GM15510 (cell line): Measurements from ENCODE around the gene SRL.

ENCODE experiments used
- POLR2A ChIP-seq: IDR thresholded peaks from 3 replicates; pipeline ENCODE4 v1.6.1; 2011; ENCODE audit warnings: borderline replicate concordance; ENCODE audit not compliant: insufficient read length; ENCODE audit errors: extremely low read depth

The SRL gene

DNA sequence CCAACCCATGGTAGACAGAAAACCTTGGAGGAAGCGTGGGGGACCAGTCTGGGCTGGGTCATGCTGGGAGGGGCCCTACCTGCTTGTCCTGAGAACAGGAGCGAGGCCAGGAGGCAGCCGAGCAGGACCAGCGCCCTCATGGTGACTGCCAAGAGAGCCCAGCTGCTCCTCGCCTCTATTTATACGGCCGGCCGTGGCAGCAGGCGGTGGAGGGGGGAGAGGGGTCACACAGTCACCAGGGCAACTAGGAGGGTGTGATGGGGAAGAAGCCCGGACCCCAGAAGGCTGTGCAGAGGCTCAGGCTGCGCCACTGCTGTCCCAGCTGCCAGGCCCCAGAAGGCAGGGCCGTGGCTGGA is at the start of gene SRL:
TSS of gene SRL (minus strand) at position 153 of the 356 bp plus-strand sequence. CDS start at position 140, 13 bp downstream.
- TF ChIP-seq POLR2A = no peak

DNA sequence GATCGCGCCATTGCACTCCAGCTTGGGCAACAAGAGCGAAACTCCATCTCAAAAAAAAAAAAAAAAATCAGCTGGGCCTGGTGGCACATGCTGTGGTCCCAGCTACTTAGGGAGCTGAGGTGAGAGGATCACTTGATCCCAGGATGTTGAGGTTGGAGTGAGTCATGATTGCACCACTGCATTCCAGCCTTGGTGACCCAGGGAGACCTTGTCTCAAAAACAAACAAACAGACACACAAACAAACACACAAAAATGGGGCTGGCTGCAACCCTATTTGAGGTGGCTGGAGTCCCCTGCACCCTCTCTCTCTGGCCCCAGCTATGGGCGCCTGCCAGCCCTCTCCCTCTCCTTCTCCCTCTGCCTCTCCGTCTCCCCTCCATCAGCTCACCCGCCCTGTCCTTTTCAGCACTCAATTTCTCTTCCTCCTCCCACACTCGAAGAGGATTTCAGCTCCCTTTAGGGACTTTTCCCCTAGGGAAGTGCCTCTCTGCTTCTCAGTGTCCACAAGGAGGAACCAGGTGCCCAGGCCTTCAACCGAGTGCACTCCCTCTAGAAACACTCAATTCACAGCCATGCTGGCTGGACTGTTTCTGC is 48.5 kb upstream of the SRL start:
- no peak for TF ChIP-seq POLR2A

DNA sequence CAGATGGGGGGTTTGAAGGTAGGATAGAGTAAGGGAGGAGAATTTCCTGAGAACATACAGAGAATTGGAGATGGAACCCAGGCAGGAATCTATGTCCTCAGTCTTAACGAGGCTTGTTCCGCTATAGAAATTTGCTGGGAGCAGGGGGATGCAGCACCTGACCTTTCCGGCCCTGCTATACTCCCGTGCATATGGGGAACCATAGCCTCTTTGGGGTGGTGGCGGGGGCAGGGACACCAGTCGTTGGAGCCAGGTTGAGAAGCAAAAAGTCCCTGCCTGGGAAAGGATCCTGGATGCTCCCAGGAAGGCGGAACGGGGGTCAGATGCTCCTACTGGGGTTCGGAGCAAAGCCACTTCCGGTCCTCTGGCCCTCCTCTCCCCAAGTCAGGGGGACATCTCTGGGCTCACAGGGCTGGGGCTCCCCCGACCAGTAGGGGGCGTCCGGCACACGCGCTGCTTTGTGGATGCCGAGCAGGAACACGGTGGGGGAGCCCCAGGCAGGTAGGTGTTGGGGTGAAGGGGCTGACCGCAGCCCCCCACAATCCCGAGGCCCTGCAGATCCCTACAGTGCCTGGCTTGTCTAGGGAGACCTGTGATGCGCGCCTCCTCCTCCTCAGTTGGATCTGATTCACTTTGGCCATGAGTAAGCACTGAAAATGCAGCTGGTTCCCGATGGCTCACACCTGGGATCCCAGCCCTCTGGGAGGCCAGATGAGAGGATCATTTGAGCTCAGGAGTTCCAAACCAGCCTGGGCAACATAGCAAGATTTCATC is 46.5 kb upstream of the SRL start:
- no peak for TF ChIP-seq POLR2A

DNA sequence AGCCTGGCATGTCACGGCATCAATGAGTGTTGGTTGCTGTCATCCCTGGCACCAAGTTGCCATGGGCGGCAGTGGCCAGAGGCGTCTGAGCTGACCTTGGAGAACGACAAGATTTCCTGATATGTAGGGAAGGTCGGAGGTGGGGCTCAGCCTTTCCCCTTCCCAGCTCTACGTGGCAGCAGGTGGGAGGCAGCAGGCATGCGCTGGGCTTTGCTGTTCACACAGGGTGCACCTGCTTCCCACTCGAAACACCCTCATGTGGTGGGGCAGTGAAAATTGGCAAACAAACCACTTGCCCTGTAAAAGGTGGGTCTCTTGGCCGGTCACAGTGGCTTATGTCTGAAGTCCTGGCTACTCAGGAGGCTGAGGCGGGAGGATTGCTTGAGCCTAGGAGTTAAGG is 43.3 kb upstream of the SRL start:
- no peak for TF ChIP-seq POLR2A

DNA sequence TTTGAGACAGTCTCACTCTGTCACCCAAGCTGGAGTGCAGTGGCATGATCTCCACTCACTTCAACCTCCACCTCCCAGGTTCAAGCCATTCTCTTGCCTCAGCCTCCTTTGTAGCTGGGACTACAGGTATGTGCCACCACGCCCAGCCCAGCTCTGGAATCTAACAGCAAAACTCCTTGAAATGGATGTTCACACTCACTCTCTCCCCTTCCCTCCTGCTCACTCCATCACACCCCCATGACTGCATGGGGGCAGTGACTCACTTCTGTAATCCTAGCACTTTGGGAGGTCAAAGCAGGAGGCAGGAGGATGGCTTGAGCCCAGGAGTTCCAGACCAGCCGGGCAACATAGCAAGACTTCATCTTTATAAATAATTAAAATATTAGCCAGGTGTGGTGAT is 42.1 kb upstream of the SRL start:
- no peak for TF ChIP-seq POLR2A

DNA sequence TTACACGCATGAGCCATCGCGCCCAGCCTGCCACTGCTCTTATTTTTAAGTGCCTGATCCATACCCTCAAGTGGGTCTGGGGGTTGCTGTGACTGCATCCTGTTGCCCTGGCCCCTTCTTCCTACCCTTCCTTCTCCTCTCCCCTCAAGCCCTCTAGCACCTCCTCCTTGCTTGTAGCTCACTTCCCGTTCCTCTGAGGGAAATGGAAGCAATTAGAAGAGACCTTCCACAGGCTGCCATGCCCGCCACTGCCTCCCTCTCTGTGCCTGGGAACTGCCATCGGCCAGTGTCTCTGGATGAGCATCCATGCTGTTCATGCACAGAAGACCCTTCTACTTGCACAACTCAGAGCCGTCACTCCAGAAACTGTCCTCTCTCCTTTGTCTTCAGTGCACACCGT is 41.6 kb upstream of the SRL start:
- TF ChIP-seq POLR2A = no peak

DNA sequence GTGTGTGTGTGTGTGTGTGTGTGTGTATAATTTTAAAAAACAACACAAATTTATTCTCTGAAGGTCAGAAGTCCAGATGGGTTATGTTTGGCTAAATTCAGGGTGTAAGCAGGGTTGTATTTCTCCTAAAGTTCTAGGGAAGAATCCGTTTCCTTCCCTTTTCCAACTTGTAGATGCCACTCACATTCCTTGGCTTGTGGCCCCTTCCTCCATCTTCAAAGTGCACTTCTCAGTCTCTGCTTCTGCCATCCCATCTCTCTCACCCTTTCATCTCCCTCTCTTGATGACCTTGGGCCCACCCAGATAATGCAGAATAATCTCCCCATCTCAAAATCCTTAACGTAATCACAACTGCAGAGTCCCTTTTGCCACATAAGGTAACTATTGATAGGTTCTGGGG is 38.7 kb upstream of the SRL start:
- no peak for TF ChIP-seq POLR2A

DNA sequence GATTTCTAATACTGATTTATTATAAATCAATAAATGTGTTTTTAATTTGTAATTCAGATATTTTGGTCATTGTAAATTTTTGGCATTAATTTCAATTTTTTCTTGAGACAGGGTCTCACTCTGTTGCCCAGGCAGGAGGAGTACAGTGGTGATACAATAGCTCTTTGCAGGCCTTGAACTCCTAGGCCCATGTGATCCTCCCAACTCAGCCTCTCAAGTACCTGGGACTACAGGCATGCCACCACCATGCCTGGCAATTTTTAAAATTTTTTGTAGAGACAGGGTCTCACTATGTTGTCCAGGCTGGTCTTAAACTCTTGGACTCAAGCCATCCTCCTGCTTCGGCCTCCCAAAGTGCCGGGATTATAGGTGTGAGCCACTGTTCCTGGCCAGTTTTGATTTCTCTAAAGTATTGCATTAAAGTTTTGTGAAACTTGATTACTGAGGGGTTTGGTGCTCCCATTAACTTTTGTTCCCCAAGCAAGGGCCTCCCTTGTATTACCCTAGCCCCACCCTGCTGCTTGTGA is 36.2 kb upstream of the SRL start:
- TF ChIP-seq POLR2A = no peak

DNA sequence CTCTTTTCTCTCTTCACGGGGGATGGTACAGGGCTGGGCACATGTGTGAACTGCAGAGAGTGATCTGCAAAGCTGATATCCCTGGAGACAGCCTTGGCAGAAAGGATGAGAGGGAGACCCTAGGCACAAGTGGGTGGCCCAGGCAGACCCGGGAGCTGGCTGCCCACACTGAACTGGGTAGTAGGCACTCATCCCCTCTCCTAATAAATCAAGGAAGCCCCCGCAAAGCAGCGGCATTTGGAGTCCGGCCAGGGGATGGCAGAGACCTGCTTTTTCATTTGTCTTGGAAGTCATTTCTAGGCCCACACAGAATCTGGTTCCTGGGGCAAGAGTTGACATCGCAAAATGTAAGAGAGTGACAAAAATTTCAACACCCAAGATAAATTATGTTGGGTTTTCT is 34.0 kb upstream of the SRL start:
- TF ChIP-seq POLR2A = no peak

DNA sequence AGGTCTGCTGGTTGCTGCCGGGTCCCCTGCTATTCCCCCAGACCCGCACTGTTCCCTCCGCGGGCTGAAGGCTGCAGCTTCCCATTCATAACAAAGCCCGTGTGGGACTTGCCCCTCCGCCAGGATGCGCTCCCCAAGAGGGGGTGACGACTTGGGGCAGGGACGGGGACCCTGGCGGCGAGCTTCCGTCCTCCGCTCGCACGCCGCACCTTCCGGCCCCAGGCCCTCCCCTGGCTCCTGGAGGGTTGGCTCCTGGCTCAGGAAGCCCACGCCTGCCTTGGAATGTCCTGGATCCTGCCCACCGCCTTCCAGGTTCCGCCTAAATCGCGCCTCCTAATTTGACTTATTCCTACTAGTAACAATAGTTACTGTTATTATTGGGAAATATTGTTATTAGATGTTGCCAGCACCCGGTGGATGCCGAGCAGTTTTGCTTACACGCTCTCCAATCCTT is 32.0 kb upstream of the SRL start:
- peak; percentile 43 for TF ChIP-seq POLR2A

DNA sequence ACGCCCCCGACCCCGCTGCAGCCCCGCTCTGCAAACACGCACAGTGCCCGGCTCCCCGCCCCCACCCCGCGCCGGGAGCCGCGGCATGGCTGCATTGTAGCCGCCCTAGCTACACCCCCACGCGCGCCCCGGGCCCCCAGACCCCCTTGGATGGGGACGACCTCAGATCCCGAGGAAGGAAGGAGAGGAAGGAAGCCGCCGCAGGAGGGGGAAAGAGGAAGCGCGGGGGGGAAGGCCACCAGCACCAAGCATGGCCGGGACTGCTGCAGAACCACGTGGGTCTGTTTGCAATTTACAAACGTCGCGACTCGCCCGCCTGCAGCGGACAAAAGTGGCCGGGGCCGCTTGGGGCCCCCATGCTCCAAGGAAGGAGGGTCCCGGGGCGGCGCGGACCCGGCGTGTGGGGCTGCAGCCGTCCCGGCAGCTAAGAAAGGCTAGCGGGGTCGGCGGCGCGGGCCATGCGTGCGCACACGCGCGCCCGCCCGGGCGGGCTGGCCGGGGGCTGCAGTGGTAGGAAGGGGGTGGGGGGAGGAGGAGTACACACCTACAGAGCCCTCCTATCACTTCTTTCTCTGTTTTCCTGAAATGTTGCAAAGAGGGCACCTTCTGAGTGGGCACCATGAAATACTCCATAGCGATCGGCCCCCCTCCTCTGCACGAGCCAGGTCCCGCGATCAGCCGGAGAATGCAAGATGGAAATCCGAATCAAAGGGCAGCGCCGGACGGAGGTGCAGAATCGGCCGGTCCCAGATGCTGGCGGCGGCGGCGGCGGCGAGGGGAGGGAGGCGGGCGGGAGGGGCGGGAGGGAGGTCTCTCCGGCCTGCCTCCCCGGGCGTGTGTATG is 30.5 kb upstream of the SRL start:
- TF ChIP-seq POLR2A = no peak

DNA sequence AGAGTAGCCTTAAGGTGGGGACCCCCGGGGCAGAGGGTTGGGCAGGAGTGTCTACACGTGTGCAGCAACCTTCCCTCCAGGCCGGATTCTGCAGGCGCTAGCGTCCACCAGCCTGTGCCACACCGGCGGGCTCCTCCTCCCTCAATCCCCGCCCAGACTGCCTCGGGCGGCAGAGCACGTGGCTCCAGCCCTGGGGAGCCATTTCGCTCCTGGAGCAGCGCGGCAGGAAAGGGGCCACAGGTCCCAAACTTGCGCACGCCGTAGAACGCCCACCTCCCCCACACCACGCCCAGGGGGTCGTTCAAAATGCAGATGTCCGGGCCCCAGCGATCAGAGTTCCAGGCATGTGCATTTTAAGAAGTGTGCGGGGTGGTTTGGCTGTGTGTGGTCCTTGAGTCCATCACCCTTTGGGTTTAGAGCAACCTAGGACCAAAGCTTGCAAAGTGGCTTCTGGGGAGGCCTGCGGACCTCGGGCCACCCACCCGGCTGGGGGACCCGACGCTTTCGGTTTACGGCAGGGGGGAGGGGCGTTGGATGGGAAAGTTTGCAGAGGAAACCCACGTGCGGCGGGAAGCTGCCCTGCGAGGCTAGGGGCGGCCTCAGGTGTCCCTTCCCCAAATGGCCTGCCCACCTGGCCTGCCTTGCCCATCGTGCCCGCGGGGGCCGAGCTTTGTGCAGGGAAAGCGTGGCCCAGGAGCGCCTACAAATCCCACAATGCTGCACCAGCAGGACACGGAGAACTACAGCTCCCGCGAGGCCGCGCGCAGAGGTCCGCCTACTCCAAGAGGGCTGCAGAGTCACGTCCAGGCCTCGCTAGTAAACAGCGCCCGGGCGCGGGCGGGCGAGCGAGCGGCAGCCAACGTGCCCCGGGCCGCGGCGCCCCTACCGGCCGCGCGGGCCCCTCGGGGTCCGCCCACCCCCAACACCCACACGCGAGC is 29.6 kb upstream of the SRL start:
- peak; percentile 75 for TF ChIP-seq POLR2A

DNA sequence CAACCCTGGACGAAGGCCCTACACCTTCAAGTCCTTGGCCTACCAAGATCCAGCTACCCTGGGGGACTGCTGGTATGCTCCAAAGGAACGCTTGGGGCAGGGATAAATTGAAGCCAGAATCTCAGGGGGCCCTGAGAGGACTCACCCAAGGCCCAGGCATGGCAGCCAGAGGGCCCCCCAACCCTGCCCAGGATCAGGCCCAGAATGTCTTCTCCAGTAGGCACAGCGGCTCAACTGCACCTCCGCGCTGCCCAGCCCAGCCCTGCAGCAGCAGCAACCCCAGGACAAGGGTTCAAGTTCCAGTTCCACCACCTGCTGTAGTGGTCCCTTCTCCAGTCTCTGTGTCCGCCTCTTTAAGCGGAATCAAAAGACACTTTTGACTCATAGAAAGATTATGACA is 28.7 kb upstream of the SRL start:
- no peak for TF ChIP-seq POLR2A

DNA sequence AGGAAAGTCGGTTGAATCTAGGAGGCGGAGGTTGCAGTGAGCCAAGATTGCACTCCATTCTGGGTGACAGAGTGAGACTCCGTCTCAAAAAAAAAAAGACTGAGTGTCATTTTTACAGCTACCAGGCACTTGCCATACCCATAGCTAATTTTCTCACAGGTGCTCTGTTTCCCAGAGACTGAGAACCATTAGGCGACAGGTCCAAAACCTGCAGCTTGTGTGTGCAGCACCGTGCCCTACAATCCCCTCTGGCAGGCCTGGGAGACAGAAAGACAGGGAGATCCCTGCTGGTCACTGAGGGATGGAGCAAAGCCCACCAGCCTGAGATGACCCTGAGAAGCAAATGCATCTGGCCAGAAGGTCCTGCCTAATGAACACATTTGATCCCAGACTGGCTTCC is 28.2 kb upstream of the SRL start:
- TF ChIP-seq POLR2A = no peak

DNA sequence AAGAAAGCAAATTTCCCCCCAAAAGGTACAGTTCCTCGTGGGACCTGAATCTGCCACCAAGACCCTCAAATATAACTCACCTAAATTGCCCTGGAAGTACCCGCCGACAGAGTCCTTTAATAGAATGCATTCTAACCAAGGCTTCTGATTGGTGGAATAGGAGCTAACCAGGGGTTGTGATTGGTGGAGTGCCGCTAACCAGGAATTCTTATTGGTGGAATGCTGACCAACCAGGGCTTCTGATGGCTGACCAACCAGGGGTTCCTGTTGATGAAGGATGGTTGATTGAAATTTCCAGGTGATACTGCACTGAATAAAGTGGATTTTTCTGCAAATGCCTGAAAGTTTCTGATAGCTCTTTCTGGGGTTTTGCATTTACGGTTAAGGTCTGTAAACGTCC is 24.5 kb upstream of the SRL start:
- no peak for TF ChIP-seq POLR2A

DNA sequence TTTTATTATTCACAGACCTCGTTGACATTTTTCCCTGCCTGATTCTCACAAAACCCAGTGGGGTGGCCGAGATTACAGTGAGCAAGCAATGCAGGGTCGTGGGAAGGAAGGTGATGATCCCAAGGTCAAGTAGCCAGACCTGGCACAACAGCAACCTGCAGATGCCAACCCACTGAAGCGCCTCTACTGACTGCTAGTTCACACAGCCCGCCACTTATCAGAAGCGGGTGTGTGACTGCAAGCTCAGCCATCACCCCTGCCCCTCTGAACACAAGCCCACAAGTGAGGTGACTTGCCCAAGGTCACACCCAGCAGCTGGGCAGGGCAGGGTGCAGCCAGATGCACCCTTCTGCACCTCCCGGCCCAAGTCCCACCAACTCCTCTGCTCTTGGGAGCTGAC is 23.8 kb upstream of the SRL start:
- no peak for TF ChIP-seq POLR2A
